Nucleus accumbens (tissue), 56 donors: ENCODE data around the gene C17orf67.

Experiments used
- DNase-seq, 56 donors: peaks; one replicate each; lab custom pipeline; 2025; lab: John Stamatoyannopoulos, UW

C17orf67 gene

DNA sequence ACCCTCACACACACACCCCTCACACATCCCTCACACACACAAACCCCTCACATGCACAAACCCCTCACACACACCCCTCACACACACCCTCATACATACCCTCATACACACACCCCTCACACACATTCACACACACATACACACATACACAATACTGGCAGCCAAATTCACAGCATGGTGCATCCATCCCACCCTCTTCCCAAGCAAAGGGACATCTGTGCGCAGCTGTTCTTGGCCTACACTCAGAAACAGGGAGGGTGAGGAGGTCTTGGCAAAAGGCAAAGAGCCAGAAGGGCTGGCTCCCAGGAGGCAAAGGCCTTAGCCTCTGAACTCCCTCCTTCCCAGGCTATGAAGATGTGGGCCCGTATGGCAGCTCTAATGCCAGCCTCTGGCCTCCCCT, 23.4 kb downstream of the C17orf67 start:
- DNase-seq, result no peak

DNA sequence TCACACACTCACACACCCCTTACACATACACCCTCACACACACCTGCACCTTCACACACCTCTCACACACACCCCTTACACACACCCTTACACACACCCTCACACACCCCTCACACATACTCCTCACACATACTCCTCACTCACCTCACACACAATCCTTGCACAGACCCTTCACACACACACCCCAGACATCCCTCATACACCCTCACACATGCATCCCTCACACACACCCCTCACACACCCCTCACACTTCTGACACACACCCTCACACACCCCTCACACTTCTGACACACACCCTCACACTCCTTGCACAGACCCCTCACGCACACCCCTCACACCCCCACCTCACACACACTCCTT, 23.9 kb downstream of the C17orf67 start:
- no peak for DNase-seq

DNA sequence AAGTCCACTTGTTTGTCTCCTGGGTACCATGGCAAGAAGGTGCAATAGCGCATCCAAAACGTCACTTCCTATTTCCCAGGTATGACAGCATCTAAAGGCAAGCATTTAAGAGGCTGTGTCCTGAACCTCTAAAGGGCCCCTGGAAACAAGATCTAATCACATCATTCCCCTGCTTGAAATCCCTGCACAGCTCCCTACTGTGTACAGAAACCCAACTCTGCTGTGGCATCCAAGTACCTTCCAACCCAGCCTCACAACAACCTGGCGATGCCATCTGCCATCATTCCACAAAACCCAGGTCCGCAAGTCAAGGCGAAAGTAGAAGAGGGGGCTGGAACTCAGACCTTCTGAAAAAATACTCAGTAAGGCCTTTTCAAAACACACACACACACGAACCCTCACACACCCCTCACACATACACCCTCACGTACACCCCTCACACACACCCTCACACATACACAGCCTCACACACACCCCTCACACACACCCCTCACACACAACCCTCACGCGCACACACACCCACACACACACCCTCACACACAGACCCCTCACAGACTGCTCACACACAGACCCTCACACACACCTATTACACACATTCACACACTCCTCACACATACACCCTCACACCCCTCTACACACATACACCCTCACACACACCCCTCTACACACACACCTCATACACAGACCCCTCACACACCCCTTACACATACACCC, 24.5 kb downstream of the C17orf67 start:
- no peak for DNase-seq

DNA sequence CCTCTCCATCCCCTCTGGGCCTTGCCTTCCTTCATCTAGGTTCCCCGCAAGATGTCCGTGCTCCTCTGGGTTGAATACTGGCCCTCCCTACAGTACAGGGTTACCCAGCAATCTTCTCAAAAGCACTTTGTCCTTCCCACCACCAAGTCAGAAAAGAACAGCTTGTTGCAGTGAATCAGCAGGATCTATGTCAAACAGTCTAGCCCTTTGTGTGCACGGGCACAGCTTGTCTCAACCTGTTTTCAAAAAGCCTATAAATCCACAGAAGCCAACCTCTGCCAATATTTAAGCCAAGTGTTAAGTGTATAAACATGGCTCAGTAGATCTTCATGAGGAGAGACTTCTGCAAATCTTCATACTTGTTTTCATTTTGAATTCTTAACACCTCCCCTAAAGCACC, 25.2 kb downstream of the C17orf67 start:
- no peak for DNase-seq

DNA sequence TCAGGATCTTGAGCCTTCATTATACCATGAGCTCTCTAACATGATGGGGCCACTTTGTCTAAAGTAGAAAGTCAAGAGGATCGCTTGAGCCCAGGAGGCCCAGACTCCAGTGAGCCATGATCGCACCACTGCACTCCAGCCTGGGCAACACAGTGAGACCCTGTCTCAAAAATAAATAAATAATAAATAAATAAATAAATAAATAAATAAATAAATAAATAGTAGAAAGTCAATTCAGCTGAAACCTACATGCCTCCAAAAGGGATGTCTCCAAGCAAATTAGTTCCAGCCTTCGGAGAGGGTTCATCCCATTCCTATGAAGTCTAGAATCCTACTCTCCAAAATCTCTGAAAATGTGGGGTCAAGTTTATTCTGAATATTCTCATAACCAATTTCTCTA, 26.0 kb downstream of the C17orf67 start:
- no peak for DNase-seq

DNA sequence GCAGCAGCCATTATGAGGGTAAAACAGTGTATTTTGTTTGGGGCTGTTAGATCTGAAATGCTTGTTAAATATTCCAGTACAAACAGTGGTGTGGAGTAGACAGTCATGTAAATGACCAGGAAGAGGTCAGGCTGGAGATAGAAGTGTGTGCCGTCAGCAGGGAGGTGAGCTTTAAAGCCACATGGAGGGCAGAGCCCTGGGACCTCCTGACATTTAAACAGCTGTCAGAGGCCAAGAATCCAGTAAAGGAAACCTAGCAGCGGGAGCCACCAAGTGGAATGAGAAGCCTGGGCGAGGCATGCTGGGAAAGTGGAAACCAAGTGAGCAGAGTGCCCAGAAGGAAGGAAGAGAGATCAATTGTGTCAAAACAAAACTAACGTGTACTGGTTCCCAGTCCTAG, 26.8 kb downstream of the C17orf67 start:
- DNase-seq, result no peak

DNA sequence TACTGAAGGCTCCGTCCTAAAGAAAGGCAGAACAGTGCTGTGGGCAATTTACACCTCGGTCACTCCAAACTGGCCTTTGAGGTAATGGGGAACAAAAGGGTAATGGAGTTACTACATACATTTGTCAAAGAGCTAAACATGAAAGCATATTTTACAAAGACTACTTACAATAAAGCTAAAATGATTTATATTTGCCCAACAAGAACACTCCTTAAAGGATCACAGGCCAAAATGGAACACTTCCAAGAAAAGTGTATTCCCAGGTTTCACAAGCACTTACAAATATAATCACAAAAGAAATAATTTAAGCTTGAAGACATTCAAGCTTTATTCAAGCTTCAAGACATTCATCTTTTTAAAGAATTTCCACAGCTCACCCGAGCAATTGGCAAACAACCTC, 29.3 kb downstream of the C17orf67 start:
- no peak for DNase-seq

DNA sequence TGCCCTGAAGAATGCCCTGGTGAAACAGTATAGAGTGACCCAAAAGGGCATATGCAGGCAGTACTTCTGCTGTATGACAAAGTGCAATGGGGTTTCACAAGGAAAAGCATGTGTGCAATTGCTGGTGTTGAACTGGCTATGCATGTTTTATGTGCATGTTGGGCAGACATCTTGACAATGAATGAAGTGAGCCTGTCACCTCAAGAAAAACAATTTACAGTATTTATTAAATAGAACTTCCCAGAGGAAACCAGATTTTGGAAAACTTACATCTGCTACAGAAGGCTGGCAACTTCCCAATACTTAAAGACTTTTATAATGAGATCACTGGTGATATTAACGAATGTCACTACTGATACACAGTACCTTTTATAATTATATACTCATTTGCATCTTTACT, 30.6 kb downstream of the C17orf67 start:
- no peak for DNase-seq

DNA sequence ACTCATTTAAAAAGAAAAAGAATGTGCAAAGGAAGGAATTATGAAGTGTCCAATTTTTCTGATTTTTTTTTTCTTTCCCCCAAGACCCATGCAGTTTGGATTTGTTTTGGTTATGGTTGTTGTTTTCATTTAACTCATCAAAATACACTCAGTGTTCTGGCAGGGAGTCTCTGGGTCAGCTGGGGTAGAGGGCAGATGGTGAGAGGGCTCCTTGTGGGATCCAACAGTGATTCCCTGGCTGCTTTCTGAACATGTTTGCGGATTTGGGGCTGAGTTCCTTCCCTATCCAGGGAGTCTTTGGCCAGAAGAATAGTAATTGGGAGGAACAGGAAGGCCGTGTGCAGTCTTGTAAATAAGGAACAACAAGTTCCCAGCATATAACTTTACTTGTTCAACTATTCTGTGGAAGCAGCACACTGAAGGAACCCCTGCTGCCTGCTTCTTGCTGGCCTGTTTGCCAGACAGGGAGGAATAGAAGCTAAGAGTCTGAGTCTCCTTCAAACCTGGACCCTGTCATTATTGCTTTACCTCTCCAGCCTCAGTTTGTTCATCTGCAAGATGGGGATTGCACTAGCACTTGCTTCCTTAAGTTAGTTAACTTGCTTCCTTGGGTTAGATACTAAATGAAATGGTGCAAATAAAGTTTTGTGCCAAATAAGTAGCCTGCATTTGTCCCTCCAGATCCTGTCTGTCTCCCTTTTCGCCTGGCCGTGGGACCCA, 32.1 kb downstream of the C17orf67 start:
- no peak for DNase-seq

DNA sequence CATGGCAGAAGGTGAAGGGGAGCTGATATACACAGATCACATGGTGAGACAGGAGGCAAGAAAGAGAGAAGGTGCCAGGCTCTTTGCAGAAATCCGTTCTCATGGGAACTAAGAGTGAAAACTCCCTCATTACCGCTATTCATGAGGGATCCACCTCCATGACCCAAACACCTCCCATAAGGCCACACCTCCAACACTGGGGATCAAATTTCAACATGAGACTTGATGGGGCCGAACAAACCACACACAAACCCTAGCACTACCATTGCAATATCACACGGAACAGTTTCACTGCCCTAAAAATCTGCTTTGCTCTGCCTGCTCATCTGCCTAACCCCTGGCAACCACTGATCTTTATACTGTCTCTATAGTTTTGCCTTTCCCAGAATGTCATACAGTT, 34.8 kb downstream of the C17orf67 start:
- DNase-seq, result no peak

DNA sequence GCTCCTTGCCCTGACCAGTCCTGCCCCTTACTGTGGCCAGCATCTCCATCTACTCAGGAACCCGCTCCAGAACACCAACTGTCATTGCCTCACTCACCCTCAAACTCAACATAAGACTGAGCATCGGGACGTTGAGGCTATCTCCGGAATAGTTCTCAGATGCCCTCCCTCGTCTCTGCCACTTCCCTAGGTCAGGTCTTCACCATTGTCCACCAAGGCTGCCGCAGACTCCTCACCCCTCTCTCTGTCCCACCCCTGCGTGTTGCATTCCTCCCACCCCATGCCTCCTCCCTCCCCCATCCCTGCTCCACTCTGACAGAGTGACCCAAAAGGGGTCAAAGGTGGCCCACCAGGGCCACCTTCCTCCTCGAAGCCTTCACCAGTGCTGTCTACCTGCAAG, 37.2 kb downstream of the C17orf67 start:
- DNase-seq, result no peak

DNA sequence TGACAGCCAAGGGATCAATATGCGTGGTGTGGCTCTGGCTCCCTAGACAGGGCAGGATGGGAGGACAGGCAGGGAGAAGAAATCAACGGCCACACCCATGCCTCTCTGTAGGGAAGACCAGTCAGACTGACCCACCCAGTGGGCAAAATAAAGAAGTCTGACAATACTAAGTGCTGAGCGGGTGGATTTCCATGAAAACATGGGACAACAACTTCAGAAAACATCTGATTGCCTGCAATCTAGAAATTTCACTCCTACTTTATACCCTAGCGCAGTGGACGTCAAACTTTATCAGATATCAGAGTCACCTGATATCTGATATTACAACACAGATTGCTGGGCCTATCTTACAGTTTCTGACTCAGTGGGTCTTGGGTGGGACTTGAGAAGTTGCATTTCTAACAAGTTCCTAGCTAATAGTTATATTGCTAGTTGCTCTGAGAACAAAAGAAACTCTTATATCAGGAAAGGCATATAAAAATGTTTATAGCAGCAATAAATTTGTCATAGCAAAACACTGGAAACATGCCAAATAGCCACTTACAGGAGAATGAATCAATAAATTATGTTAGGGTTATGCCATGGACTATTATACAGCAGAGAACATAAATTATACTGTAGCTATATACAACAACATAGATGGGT, 38.4 kb downstream of the C17orf67 start:
- DNase-seq, result no peak

DNA sequence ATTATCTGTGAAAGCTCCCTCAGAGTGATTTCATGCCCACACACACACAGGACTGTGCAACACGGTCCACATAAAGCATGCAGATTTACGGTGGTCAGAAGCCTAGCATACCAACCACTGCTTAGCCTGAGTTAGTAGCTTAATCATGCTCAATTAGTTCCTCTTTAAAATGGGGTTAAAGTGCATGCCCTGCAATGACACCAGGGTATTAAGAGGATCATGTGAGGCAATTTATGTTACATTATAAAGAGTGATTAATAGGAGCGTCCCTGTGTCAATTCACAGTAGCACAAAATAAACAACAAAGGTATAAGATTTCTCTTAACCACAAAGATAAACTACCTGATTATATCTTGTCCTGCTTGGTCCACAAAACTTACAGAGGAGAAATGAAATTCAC, 39.8 kb downstream of the C17orf67 start:
- no peak for DNase-seq

DNA sequence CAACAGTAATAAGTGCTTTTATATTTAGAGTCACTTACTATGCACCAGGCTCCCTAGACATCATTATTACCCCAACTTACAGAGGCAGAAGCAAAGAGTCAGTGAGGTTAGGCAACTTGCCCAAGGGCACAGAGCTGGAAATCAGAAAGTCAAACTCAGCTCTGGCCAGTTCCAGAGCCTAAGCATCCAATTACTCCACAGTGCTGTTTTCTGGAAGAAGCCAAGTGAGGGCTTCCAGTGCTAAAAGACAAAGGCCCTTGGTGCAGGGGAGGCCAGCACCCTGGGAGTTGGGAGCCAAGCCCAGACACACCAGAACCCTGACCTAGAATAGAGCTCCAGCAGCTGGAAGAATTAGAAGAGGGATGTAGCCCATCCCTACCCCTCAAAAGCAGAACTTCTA, 40.2 kb downstream of the C17orf67 start:
- peak in 1 of 56 donors; percentile 1 for DNase-seq

DNA sequence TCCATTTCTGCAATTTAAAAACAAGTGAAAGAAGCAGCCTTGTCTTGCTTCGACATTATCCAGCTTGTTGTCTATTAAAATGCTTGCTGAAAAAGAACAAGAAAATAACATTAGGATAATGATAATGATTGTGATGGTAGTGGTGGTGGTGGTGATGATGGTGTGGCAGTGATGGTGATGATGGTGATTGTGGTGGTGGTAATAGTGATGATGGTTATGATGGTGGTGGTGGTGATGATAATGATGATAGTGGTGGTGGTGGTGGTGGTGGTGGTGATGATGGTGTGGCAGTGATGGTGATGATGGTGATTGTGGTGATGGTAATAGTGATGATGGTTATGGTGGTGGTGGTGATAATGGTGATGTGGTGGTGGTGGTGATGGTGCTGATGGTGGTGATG, 41.5 kb downstream of the C17orf67 start:
- no peak for DNase-seq

DNA sequence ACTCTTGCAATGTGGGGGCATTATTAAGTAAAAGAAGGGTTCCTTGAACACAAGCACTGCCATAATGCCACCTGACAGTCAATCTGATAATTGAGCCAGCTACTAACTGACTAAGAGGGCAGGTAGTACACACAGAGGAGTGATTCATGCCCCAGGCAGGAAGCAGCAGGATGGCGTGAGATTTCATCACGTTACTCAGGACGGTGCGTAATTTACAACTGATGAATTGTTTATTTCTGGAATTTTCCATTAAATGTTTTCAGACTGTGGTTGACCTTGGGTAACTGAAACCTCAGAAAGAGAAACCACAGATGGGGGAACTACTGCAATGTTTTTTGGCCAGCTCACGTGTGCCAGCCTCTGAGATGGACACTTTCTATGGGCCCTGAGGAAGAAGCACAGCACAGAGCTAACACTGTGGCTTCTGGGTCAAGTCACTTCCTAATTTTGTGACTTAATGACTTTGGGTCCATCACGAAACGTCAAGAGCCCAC, 46.7 kb downstream of the C17orf67 start:
- DNase-seq, result no peak

DNA sequence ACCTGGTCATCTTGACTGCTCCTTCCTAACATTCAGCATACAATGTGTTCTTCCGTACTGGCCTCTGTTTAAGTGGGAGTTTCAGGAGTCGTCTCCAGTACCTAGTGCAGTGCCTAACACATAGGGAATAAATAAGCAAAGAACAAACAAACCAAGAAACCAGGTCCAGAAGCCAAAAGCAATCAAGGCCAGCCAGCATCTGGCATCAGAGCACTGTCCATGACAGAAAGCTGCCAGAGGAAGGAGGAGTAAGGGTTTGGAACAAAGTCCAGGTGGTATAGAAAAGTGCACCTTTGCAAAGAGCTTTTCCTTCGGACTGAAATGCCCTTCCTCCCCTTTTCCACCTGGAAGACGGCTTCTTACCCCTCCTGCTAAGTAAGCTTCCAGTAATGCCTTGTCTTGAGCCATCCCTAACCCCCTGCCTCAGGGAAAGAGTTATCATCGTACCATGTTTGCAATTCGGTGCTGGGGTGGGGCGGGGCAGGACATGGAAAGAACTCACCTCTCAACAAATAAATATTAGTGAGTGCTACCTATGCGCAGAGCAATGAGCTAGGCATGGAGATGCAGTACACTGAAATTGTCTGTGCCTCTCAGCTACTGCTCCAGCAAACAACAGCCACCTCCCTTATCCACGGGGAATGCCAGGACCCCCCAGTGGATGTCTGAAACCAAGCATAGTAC, 47.6 kb downstream of the C17orf67 start:
- no peak for DNase-seq

DNA sequence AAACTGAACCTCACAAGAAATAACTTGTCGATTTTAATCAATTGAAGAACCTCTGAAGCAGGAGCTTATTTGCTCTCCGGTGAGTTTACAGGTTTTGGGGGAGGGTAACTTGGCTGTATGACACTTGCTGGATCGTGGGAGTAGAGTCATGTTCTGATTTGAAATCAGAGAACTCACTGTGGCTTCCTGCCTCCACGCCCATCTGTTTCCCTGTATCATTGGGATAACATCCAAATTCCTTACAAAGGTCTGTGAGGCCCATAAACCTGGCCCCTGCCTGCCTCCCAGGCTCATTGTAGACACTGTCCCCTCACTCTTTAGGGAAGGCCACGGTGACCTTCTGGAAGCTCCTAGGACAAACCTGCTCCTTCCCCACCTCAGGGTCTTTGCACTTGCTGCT, 48.3 kb downstream of the C17orf67 start:
- no peak for DNase-seq

DNA sequence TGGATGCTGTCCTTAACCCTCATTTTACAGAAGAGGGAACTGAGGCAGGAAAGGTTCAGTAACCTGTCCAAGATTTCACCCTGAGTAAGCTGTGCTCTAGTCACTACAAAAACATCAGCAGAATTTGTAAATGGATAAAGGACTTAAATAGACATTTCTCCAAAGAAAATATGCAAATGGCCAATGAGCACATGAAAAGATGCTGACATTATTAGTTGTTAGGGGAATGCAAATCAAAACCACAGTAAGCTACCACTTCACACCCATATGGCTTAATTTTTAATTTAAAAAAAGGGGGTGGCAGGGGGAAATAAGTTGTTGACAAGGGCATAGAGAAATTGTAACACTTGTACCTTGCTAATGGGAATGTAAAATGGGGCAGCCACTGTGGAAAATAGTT, 51.4 kb downstream of the C17orf67 start:
- DNase-seq, result no peak

DNA sequence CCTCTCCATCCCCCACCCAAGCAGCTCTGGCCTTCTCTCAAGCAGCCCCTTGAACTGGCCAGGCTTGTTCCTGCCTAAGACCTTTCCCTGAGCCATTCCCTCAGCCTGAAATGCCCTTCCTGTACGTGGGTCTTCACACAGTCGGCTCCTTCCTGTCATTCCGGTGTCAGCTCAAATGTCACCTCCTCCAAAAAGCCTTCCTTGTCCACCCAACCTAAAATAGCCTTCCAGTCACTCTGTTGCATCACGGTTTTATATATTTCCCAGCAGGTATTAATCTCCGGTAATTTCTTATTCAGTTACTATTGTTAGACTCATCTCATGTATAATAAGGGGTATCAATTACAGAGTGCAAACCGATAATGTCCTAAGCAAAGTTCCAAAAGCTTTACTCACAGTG, 51.8 kb downstream of the C17orf67 start:
- no peak for DNase-seq
